HG02885 (cell line): ENCODE results near the gene CTNND2.

Experiments used
- ATAC-seq: cut with Tn5 transposase; IDR thresholded peaks from one replicate; pipeline ENCODE4 v1.9.1; 2021; ENCODE audit warnings: mild to moderate bottlenecking; ENCODE audit not compliant: unreplicated experiment, poor library complexity

The CTNND2 gene

GRCh38 chr5:11239261-11240015 lies 664.8 kb downstream of the CTNND2 start:
- no peak for ATAC-seq

GRCh38 chr5:11234501-11234911 lies 669.7 kb downstream of the CTNND2 start:
- no peak for ATAC-seq

- no peak for ATAC-seq
Measured at GRCh38 chr5:11230890-11231289, 673.4 kb downstream of the CTNND2 start.

GRCh38 chr5:11227064-11227463 lies 677.2 kb downstream of the CTNND2 start:
- ATAC-seq: no peak

- no peak for ATAC-seq
Measured at GRCh38 chr5:11224436-11225187, 679.6 kb downstream of the CTNND2 start.

GRCh38 chr5:11222169-11222568 lies 682.1 kb downstream of the CTNND2 start:
- no peak for ATAC-seq

- no peak for ATAC-seq
Measured at GRCh38 chr5:11214864-11215644, 689.2 kb downstream of the CTNND2 start.

GRCh38 chr5:11212706-11213105 lies 691.5 kb downstream of the CTNND2 start:
- no peak for ATAC-seq

- ATAC-seq: no peak
Measured at GRCh38 chr5:11197726-11198125, 706.5 kb downstream of the CTNND2 start.

GRCh38 chr5:11191673-11192072 lies 712.6 kb downstream of the CTNND2 start:
- no peak for ATAC-seq

- ATAC-seq: peak; percentile 63
Measured at GRCh38 chr5:11182441-11183080, 721.7 kb downstream of the CTNND2 start.

GRCh38 chr5:11181940-11182339 lies 722.3 kb downstream of the CTNND2 start:
- ATAC-seq: no peak

GRCh38 chr5:11180890-11181289 lies 723.4 kb downstream of the CTNND2 start:
- no peak for ATAC-seq

GRCh38 chr5:11177999-11178711 lies 726.1 kb downstream of the CTNND2 start:
- no peak for ATAC-seq

GRCh38 chr5:11174591-11174990 lies 729.7 kb downstream of the CTNND2 start:
- ATAC-seq: no peak

GRCh38 chr5:11172484-11172883 lies 731.8 kb downstream of the CTNND2 start:
- ATAC-seq: no peak

- ATAC-seq: no peak
Measured at GRCh38 chr5:11171236-11171635, 733.0 kb downstream of the CTNND2 start.

GRCh38 chr5:11166923-11167322 lies 737.3 kb downstream of the CTNND2 start:
- no peak for ATAC-seq

- no peak for ATAC-seq
Measured at GRCh38 chr5:11164531-11165294, 739.5 kb downstream of the CTNND2 start.
